OCI-LY1 (cell line): ENCODE results near the gene OR1E2.

Source experiments
- CTCF ChIP-seq: fragments of 200-600 bp; sonication (generic), shearing (Covaris generic); IDR thresholded peaks from 2 replicates; pipeline ENCODE4 v1.5.1; 2017; ENCODE audit warnings: mild to moderate bottlenecking, antibody characterized with exemption, low read length, moderate library complexity, mixed read lengths
- EZH2 ChIP-seq: fragments of 200-600 bp; sonication (generic), shearing (Covaris generic); IDR thresholded peaks from 2 replicates; pipeline ENCODE4 v1.8.0; 2017; ENCODE audit warnings: borderline replicate concordance, mixed run types, mild to moderate bottlenecking, antibody characterized with exemption, low read length, moderate library complexity, mixed read lengths

DNA sequence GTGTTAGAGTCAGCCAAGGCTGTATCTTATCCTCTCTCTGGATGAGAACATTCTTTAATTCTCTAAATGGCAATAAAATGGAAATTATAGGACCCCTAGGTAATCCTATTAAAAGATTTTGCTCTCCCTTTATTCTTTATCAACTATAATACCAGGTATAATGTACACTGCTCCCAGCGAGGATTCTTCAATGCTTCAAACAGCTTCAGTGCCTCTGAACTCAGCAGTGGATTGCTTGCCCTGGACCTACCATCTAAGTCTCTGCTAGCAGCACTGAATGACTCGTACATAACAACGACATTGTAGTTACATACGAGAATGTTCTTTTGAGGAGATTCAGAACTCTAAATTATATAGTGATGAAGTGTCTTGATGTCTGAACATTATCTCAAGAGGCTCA lies 43.9 kb downstream of the OR1E2 start:
- no peak for TF ChIP-seq CTCF
- TF ChIP-seq EZH2, result no peak
